Measurements from ENCODE around the gene NKIRAS1.
"Not testable (repeated sequence)": the region's sequence is repeated elsewhere in the genome, so short reads cannot be mapped to it uniquely, and the experiment has no call there.

GRCh38 chr3:23849462-23849861, 67.3 kb downstream of the NKIRAS1 start:
- not testable (repeated sequence) for TF ChIP-seq SPI1, TAF1, POLR2A, POLR2AphosphoS5, POU2F2 (IDR thresholded peaks at IDR 0.05; ENCODE audit: low read depth, low read length)
